Measurements from ENCODE around the gene CLIP3. TPM values are rescaled to one million over a fixed set of nuclear protein-coding genes. Genes with fewer than 3 reads are reported as not detected.

CLIP3 gene
- total RNA-seq, 1 donor from 2014 or later: 4.3 TPM

DNA sequence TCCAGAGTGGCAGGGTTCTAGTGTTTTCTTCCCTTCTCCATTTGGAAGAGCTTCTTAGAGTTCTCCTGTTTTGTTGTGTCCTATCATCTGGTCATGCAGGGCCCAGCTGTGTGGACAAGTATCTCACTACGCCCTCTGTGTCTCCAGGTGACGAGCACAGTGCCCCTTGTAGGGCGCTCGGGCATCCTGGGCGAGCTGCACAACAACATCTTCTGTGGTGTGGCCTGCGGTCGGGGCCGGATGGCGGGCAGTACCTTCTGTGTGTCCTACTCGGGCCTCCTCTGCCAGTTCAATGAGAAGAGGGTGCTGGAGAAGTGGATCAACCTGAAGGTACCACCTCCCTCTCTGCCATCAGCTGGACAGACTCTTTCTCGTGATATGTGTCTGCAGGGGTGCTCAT is 35.0 kb upstream of the CLIP3 start:
- no peak overlapping the region for H3K4me3 ChIP-seq (ENCODE audit: low read depth, low read length)
- TF ChIP-seq, protein P1, sequence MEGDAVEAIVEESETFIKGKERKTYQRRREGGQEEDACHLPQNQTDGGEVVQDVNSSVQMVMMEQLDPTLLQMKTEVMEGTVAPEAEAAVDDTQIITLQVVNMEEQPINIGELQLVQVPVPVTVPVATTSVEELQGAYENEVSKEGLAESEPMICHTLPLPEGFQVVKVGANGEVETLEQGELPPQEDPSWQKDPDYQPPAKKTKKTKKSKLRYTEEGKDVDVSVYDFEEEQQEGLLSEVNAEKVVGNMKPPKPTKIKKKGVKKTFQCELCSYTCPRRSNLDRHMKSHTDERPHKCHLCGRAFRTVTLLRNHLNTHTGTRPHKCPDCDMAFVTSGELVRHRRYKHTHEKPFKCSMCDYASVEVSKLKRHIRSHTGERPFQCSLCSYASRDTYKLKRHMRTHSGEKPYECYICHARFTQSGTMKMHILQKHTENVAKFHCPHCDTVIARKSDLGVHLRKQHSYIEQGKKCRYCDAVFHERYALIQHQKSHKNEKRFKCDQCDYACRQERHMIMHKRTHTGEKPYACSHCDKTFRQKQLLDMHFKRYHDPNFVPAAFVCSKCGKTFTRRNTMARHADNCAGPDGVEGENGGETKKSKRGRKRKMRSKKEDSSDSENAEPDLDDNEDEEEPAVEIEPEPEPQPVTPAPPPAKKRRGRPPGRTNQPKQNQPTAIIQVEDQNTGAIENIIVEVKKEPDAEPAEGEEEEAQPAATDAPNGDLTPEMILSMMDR (conservative IDR thresholded peaks at IDR 0.05; ENCODE audit: low read depth, low read length): no peak
- no peak for DNase-seq (ENCODE audit: low read depth)

DNA sequence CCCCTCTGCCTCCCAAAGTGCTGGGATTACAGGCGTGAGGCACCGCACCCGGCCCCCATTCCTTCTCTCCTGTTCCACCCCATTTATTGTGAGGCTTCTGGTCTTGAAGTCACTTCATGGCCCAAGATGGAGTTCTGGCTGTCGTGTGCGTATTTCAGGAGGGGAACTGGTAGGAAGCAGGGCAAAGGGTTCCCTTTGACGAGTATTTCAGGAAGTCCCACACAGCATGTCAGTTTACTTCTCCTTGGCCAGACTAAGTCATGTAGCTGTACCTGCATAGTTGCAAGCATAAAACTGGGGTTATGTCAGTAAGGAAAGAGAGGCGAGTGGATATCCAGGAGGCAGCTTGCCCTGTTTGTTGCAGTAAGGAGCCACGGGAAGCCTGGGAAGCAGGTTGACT is 32.2 kb upstream of the CLIP3 start:
- TF ChIP-seq, protein P1 (conservative IDR thresholded peaks at IDR 0.05; ENCODE audit: low read depth, low read length): no peak
- DNase-seq (ENCODE audit: low read depth): no peak
- no peak overlapping the region for H3K4me3 ChIP-seq (ENCODE audit: low read depth, low read length)

DNA sequence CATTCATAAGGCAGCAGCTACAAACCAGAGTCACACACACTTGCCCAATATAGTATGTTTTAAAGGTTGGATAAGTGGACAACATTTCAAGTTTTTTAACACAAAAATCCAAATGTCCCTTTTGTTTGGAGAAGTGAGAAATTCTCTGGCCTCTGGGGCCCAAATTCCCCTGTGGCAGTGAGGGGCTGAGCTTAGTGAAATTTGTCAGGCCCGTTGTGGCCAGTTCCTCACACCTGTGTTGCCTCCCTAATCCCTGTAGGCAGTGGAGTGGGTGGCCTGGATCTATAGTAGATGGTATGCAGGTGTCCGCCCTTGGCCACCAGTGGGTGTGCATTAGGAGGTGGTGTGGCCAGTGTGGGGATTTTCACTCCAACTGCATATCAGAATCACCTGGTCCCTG is 28.7 kb upstream of the CLIP3 start:
- H3K4me3 ChIP-seq (ENCODE audit: low read depth, low read length): no peak overlapping the region
- DNase-seq (ENCODE audit: low read depth): no peak
- TF ChIP-seq, protein P1 (conservative IDR thresholded peaks at IDR 0.05; ENCODE audit: low read depth, low read length): no peak

DNA sequence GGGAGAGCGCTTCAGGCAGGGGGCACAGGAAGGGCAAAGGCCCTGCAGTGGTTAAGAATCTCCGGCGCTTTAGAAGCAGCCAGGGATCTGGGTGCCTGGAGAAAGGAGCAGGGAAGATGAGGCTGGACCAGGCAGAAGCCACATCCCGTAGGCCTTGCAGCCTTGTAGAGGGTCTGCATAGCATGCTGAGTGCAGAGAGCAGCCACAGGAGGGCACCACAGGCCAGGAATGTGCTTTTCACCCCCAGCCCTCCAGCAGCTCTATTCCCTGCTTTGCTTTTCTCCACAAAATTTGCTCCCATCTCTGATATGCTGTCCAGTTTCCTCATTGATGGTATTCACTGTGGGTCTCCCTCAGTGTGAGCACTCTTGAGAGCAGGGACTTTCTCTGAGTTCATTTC is 27.8 kb upstream of the CLIP3 start:
- TF ChIP-seq, protein P1 (conservative IDR thresholded peaks at IDR 0.05; ENCODE audit: low read depth, low read length): peak; percentile 87
- no peak overlapping the region for H3K4me3 ChIP-seq (ENCODE audit: low read depth, low read length)
- no peak for DNase-seq (ENCODE audit: low read depth)

DNA sequence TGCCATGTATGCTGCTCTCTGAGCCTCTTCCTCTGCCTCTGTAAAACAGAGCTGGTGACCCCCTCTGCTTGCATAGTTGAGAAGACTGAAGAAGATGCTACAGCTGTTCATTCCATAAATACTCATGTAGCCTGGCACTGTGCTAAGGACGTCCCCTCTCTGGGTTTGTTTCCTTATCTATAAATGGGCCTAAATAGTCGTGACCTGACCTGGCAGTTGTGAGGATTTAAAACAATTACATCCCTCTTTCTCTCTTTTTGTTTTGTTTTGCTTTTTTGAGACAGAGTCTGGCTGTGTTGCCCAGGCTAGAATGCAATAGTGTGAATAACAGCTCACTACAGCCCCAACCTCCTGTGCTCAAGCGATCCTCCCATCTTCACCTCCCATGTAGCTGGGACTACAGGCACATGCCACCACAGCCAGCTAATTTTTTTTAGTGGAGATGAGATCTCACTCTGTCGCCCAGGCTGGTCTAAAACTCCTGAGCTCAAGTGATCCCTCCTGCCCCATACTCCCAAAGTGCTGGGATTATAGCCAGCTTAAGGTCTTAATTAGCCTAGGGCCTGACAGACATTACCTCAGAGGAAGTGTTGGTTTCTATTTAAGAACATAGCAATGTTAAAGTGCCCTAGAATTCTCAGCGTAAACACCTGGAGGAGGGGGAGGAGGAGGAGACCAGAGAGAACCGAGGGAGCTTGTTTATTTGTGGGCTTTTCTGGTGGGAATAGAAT is 26.7 kb upstream of the CLIP3 start:
- TF ChIP-seq, protein P1 (conservative IDR thresholded peaks at IDR 0.05; ENCODE audit: low read depth, low read length): no peak
- DNase-seq (ENCODE audit: low read depth): no peak
- no peak overlapping the region for H3K4me3 ChIP-seq (ENCODE audit: low read depth, low read length)

DNA sequence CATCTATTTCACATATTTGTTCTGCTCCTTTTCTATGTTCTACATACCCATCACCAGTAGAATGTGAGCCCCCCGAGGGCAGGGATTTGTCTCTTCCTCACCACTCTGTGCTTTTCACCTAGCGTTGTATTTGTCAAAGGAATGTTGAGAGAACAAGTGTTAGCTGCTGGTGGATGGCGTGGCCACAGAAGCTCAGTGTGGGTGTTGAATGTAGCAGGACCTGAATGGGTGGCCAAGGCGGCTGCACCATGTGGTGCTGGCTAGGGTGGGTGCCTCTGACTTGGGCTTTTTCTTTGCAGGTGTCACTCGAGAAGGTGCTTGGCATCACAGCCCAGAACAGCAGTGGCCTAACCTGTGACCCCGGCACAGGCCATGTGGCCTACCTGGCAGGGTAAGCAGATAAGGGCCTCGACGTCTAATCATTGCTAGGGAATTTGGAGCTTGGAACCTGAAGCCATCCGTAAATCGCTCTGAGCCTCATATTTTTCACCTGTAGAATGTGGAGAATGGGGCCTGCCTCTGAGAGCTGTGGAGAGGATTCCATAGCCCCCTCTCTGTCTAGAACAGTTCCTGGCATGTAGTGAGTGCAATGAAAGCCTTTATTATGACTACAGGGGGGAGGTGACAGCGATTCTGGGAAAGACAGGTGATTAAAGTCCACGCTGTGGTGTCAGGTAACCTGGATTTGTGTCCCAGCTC is 26.0 kb upstream of the CLIP3 start:
- TF ChIP-seq, protein P1 (conservative IDR thresholded peaks at IDR 0.05; ENCODE audit: low read depth, low read length): no peak
- no peak for DNase-seq (ENCODE audit: low read depth)
- H3K4me3 ChIP-seq (ENCODE audit: low read depth, low read length): no peak overlapping the region
